Esophagus muscularis mucosa (tissue), 4 donors: Measurements from ENCODE around the gene POU5F1.

ENCODE experiments used
- EP300 ChIP-seq: sonication (generic); formaldehyde crosslinking; IDR thresholded peaks from one replicate; pipeline ENCODE4 v1.6.1; 2017; ENCODE audit warnings: antibody characterized with exemption
- POLR2A ChIP-seq: fragments of 450-650 bp; IDR thresholded peaks from one replicate; pipeline ENCODE4 v1.6.1; 2017; ENCODE audit warnings: antibody characterized with exemption, moderate library complexity, mild to moderate bottlenecking, low read depth
- POLR2AphosphoS5 ChIP-seq, 2 donors: sonication (generic); formaldehyde crosslinking; IDR thresholded peaks; one replicate each; pipeline ENCODE4 v1.6.1; 2017; ENCODE audit warnings: antibody characterized with exemption in 2 of 2
- TF ChIP-seq, protein P1 (sequence below), 3 experiments: fragments of 200-600 bp in 2 of 3; fragments of 450-650 bp in 1 of 3; sonication (generic) in 2 of 3; IDR thresholded peaks; one replicate each; pipeline ENCODE4 v1.5.1; 2017 to 2019; ENCODE audit warnings: antibody characterized with exemption in 3 of 3, mild to moderate bottlenecking in 2 of 3, moderate library complexity in 1 of 3

DNA sequence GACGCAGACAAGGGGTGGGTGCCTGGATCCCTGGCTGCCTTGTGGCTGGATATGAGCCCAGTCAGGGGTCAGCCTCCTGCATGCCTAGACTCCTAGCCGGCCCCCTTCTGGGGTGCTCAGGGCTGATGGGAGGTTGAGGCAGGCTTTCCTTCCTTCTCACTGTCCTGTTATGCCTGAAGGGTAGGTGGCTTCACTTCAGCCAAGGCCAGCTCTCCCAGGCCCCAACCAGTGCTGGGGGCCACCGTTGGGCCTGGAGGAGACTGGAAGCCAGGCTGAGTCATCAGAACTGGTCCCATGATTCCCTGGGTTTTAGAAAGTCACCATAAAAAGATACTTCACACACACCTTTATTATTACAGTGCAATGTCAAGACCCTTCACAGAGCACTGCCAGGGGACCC, 2.9 kb upstream of the POU5F1 start:
- TF ChIP-seq, protein P1, sequence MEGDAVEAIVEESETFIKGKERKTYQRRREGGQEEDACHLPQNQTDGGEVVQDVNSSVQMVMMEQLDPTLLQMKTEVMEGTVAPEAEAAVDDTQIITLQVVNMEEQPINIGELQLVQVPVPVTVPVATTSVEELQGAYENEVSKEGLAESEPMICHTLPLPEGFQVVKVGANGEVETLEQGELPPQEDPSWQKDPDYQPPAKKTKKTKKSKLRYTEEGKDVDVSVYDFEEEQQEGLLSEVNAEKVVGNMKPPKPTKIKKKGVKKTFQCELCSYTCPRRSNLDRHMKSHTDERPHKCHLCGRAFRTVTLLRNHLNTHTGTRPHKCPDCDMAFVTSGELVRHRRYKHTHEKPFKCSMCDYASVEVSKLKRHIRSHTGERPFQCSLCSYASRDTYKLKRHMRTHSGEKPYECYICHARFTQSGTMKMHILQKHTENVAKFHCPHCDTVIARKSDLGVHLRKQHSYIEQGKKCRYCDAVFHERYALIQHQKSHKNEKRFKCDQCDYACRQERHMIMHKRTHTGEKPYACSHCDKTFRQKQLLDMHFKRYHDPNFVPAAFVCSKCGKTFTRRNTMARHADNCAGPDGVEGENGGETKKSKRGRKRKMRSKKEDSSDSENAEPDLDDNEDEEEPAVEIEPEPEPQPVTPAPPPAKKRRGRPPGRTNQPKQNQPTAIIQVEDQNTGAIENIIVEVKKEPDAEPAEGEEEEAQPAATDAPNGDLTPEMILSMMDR (IDR thresholded peaks at IDR 0.05) = no peak
- TF ChIP-seq POLR2A (no peak), POLR2AphosphoS5 (IDR thresholded peaks at IDR 0.05) (no peak), EP300 (no peak)
